HepG2 (cell line): ENCODE results near the gene ATXN1L. TPM values are rescaled to one million over a fixed set of nuclear protein-coding genes. Genes with fewer than 3 reads are reported as not detected.

Experiments used
- BCLAF1 ChIP-seq: fragments of 450-650 bp; IDR thresholded peaks from 2 replicates; pipeline ENCODE4 v1.6.1; 2017; ENCODE audit warnings: mild to moderate bottlenecking
- ETV5 ChIP-seq: IDR thresholded peaks from 2 replicates; pipeline ENCODE4 v1.6.1; 2018; ENCODE audit warnings: missing biosample characterization, missing genetic modification reagents, inconsistent platforms, borderline replicate concordance
- HHEX ChIP-seq: IDR thresholded peaks from 2 replicates; pipeline ENCODE4 v1.6.1; 2016; ENCODE audit warnings: control low read depth
- MAFF ChIP-seq: IDR thresholded peaks from 2 replicates; pipeline ENCODE4 v1.6.1; 2011; ENCODE audit warnings: low read depth, low read length, improper control_type of control experiment
- PHF5A ChIP-seq: IDR thresholded peaks from one replicate; pipeline ENCODE4 v1.6.1; 2018; ENCODE audit warnings: low read depth, missing genetic modification reagents; ENCODE audit not compliant: unreplicated experiment
- PRMT3 ChIP-seq: sonication (generic); formaldehyde crosslinking; IDR thresholded peaks from 2 replicates; pipeline ENCODE4 v1.8.1; 2022; ENCODE audit warnings: low read depth, mild to moderate bottlenecking, moderate library complexity, missing genetic modification reagents, borderline replicate concordance
- RARG ChIP-seq: sonication (generic); formaldehyde crosslinking; IDR thresholded peaks from 2 replicates; pipeline ENCODE4 v1.4.0; 2020; ENCODE audit warnings: low read depth, mild to moderate bottlenecking, missing genetic modification reagents
- RORA ChIP-seq: sonication (generic); formaldehyde crosslinking; IDR thresholded peaks from 2 replicates; pipeline ENCODE4 v1.5.0; 2020; ENCODE audit warnings: mild to moderate bottlenecking, missing genetic modification reagents, moderate library complexity
- SNAPC4 ChIP-seq: sonication (generic); formaldehyde crosslinking; IDR thresholded peaks from 2 replicates; pipeline ENCODE4 v1.4.0; 2020; ENCODE audit warnings: mild to moderate bottlenecking, missing genetic modification reagents
- SP140L ChIP-seq: sonication (generic); formaldehyde crosslinking; IDR thresholded peaks from 2 replicates; pipeline ENCODE4 v1.4.0; 2020; ENCODE audit warnings: missing genetic modification reagents, borderline replicate concordance
- SSRP1 ChIP-seq: IDR thresholded peaks from 2 replicates; pipeline ENCODE4 v1.6.1; 2016; ENCODE audit warnings: control low read depth
- TBX3 ChIP-seq: fragments of 450-650 bp; IDR thresholded peaks from 2 replicates; pipeline ENCODE4 v1.6.1; 2017; ENCODE audit warnings: antibody characterized with exemption, mild to moderate bottlenecking, inconsistent platforms, borderline replicate concordance
- TFE3 ChIP-seq: IDR thresholded peaks from 2 replicates; pipeline ENCODE4 v1.6.1; 2016
- TRAFD1 ChIP-seq: sonication (generic); formaldehyde crosslinking; IDR thresholded peaks from 2 replicates; pipeline ENCODE4 v1.5.1; 2020; ENCODE audit warnings: missing genetic modification reagents, mild to moderate bottlenecking, borderline replicate concordance
- U2AF1 ChIP-seq: fragments of 200-400 bp; formaldehyde crosslinking; optimal IDR thresholded peaks from 2 replicates; pipeline ENCODE3; 2017; ENCODE audit warnings: mild to moderate bottlenecking, low read depth, low read length
- ZBTB7A ChIP-seq: sonication (generic); formaldehyde crosslinking; IDR thresholded peaks from 2 replicates; pipeline ENCODE4 v1.8.0; 2022; ENCODE audit warnings: mild to moderate bottlenecking, missing genetic modification reagents
- ZFP1 ChIP-seq: IDR thresholded peaks from 2 replicates; pipeline ENCODE4 v1.6.1; 2016
- ZNF570 ChIP-seq: sonication (generic); formaldehyde crosslinking; IDR thresholded peaks from 2 replicates; pipeline ENCODE4 v1.4.0; 2020; ENCODE audit warnings: mild to moderate bottlenecking, missing genetic modification reagents, borderline replicate concordance
- ZNF878 ChIP-seq: sonication (generic); formaldehyde crosslinking; IDR thresholded peaks from 2 replicates; pipeline ENCODE4 v1.8.1; 2023; ENCODE audit warnings: mild to moderate bottlenecking, missing genetic modification reagents, moderate library complexity
- polyA plus RNA-seq, 8 experiments: library from polyadenylated mRNA; depleted of rRNA in 3 of 8; stranded (reverse) in 7 of 8; unstranded in 1 of 8; fragments of >200 nt; fragmentation: Illumina TruSeq in 4 of 8; extraction: Trizol in 4 of 8; gene quantifications; 2 replicates each; pipeline versions ENCODE4 v1.2.1 to v1.2.3, GENCODE V29; 2011 to 2016; ENCODE audit warnings: low read depth in 4 of 8, missing spikeins in 1 of 8, mixed read lengths in 1 of 8; ENCODE audit not compliant: insufficient read depth in 1 of 8
- total RNA-seq, 5 experiments: library from RNA; depleted of rRNA; stranded (reverse); fragments of >200 nt; fragmentation: Illumina TruSeq; extraction: Trizol; gene quantifications; 2 replicates each; pipeline ENCODE4 v1.2.3, GENCODE V29; 2016; ENCODE audit warnings: low read depth in 1 of 5

The ATXN1L gene
- total and polyA plus RNA-seq, 2 of the 13 experiments (the other 11 are each of a cell fraction or from before 2014, with no cell fraction given), result 20.0 to 22.4 TPM

GRCh38 chr16:71845639-71846430, at the start of gene ATXN1L (continued):
- TF ChIP-seq BCLAF1, result no peak
- TF ChIP-seq MAFF, result no peak
- no peak for TF ChIP-seq ZNF570
- peak; percentile 63 for TF ChIP-seq ETV5 (CRISPR knock-in tag)
- no peak for TF ChIP-seq RARG (CRISPR knock-in tag)
- no peak for TF ChIP-seq TBX3
- TF ChIP-seq HHEX (CRISPR knock-in tag), result no peak
- no peak for TF ChIP-seq ZNF878 (CRISPR knock-in tag)
- no peak for TF ChIP-seq SP140L (CRISPR knock-in tag)
- TF ChIP-seq SSRP1 (CRISPR knock-in tag), result no peak
- TF ChIP-seq ZFP1 (CRISPR knock-in tag), result peak; percentile 53; the same call in 1 of the 2 replicates
- no peak for TF ChIP-seq U2AF1
- no peak for TF ChIP-seq ZBTB7A (CRISPR knock-in tag)
- TF ChIP-seq PRMT3, result no peak; the same call in 1 of the 2 replicates
- peak; percentile 80; the same call in 1 of the 2 replicates for TF ChIP-seq TRAFD1 (CRISPR knock-in tag)
- TF ChIP-seq SNAPC4 (CRISPR knock-in tag), result 0 out of 2 replicates have a peak, but pooled peaks have one; percentile 67
- TF ChIP-seq PHF5A (CRISPR knock-in tag), result no peak
- TF ChIP-seq TFE3 (CRISPR knock-in tag), result peak; percentile 82
- TF ChIP-seq RORA (CRISPR knock-in tag), result no peak
